ENCODE data around the gene DGUOK. TPM values are rescaled to one million over a fixed set of nuclear protein-coding genes. Genes with fewer than 3 reads are reported as not detected.

Gene DGUOK
- total RNA-seq, 1 donor, result 57.7 TPM

GRCh38 chr2:73921581-73921980, 5.1 kb upstream of the DGUOK start:
- no peak for TF ChIP-seq CTCF (IDR thresholded peaks at IDR 0.05; ENCODE audit: insufficient read depth, low read length)

GRCh38 chr2:73922681-73923080, 4.0 kb upstream of the DGUOK start:
- DNase-seq (ENCODE audit: low read depth), result no peak
- TF ChIP-seq CTCF (IDR thresholded peaks at IDR 0.05; ENCODE audit: insufficient read depth, low read length), result no peak
- H3K4me3 ChIP-seq (ENCODE audit: low read depth, low read length), result no peak overlapping the region

More at GRCh38 chr2:73921581-73921980, 5.1 kb upstream of the DGUOK start:
- H3K4me3 ChIP-seq (ENCODE audit: low read depth, low read length), result no peak overlapping the region
- no peak for DNase-seq (ENCODE audit: low read depth)

GRCh38 chr2:73925033-73925704, 1.5 kb upstream of the DGUOK start:
- TF ChIP-seq CTCF (IDR thresholded peaks at IDR 0.05; ENCODE audit: insufficient read depth, low read length), result no peak
- no peak for DNase-seq (ENCODE audit: low read depth)
- H3K4me3 ChIP-seq (ENCODE audit: low read depth, low read length), result no peak overlapping the region

GRCh38 chr2:73925853-73926492, 707 bp upstream of the DGUOK start:
- no peak for TF ChIP-seq CTCF (IDR thresholded peaks at IDR 0.05; ENCODE audit: insufficient read depth, low read length)
- peak overlapping the region; percentile 40 for H3K4me3 ChIP-seq (ENCODE audit: low read depth, low read length)
- no peak for DNase-seq (ENCODE audit: low read depth)

GRCh38 chr2:73927344-73927743, 664 bp downstream of the DGUOK start:
- peak overlapping the region; percentile 86 for H3K4me3 ChIP-seq (ENCODE audit: low read depth, low read length)
- TF ChIP-seq CTCF (IDR thresholded peaks at IDR 0.05; ENCODE audit: insufficient read depth, low read length), result no peak
- peak; percentile 15 for DNase-seq (ENCODE audit: low read depth)

- TF ChIP-seq CTCF (IDR thresholded peaks at IDR 0.05; ENCODE audit: insufficient read depth, low read length), result no peak
- no peak overlapping the region for H3K4me3 ChIP-seq (ENCODE audit: low read depth, low read length)
Observed at GRCh38 chr2:73928963-73929347, 2.3 kb downstream of the DGUOK start.

More at GRCh38 chr2:73928963-73929347, 2.3 kb downstream of the DGUOK start:
- DNase-seq (ENCODE audit: low read depth), result no peak
